ENCODE data around the gene NRSN2.
"Not testable (repeated sequence)": the region's sequence is repeated elsewhere in the genome, so short reads cannot be mapped to it uniquely, and the experiment has no call there.

NRSN2 gene

DNA sequence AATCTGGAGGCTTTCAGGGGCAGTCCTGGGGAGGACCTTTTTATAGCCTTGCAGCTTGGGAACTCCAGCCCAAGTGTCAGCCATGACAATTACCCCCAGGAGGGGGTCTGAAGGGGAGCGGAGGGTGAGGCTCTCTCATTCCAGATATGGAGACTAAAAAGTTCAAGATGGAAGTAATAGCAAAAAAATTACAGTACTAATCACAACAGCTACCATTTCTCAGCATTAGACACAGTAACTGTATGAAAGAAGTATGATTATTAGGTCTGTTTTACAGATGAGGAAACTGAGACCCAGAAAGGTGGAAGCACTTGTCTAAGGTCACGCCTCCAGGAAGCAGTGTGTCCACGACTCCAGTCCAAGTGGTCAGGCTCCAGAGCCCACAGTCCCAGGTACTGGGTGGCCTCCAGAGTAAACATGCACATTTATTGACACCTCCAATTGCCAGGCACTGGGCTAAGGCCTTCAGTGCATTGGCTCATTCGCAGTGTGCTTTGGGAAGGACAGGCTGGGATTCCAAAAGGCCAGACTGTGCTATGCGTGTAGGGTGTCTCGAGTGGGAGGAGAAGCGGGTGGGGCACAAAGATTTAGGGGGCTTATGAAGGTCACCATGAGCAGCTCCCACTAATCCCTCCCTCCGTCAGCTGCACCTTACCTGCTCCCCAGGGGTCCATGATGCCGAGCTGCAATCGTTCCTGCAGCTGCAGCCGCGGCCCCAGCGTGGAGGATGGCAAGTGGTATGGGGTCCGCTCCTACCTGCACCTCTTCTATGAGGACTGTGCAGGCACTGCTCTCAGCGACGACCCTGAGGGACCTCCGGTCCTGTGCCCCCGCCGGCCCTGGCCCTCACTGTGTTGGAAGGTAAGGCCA is 2.3 kb downstream of the NRSN2 start:
- H3K4me3 ChIP-seq (ENCODE audit: insufficient read length, low read depth): peak overlapping the region; percentile 55
- no peaks in the 10 kb centered on the region for H3K9me3 ChIP-seq (ENCODE audit: insufficient read depth, low read length)

DNA sequence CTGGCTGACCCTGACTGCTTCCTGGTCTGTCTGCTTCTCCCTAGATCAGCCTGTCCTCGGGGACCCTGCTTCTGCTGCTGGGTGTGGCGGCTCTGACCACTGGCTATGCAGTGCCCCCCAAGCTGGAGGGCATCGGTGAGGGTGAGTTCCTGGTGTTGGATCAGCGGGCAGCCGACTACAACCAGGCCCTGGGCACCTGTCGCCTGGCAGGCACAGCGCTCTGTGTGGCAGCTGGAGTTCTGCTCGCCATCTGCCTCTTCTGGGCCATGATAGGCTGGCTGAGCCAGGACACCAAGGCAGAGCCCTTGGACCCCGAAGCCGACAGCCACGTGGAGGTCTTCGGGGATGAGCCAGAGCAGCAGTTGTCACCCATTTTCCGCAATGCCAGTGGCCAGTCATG is 6.3 kb downstream of the NRSN2 start:
- peaks cover 44% of the 10 kb centered on the region for H3K36me3 ChIP-seq (ENCODE audit: insufficient read depth, insufficient read length, low read length)
- no peak overlapping the region for H3K4me3 ChIP-seq (ENCODE audit: insufficient read length, low read depth)
- TF ChIP-seq SUZ12 (IDR thresholded peaks at IDR 0.05; ENCODE audit: extremely low read depth, insufficient read depth, insufficient read length): no peak
- TF ChIP-seq ZNF274 (IDR thresholded peaks at IDR 0.05; ENCODE audit: low read depth, low read length): no peak
- TF ChIP-seq YY1 (IDR thresholded peaks at IDR 0.05; ENCODE audit: insufficient read depth, insufficient read length): no peak
- no peaks in the 10 kb centered on the region for H3K27me3 ChIP-seq (ENCODE audit: insufficient read depth, insufficient read length)
- no peaks in the 10 kb centered on the region for H3K9me3 ChIP-seq (ENCODE audit: insufficient read depth, low read length)
- DNase-seq (ENCODE audit: low read depth, low spot score): no peak
- peaks cover 10% of the 10 kb centered on the region for H3K4me1 ChIP-seq (ENCODE audit: insufficient read depth, insufficient read length)
- H3K9ac ChIP-seq (ENCODE audit: insufficient read length, low read depth): no peak overlapping the region

More for the DNA sequence above, 2.3 kb downstream of the NRSN2 start:
- no peak for DNase-seq (ENCODE audit: low read depth, low spot score)
- Histone ChIP-seq H3K36me3 (ENCODE audit: insufficient read depth, insufficient read length, low read length) (peaks cover 52% of the 10 kb centered on the region), H3K27me3 (ENCODE audit: insufficient read depth, insufficient read length) (no peaks in the 10 kb centered on the region), H3K4me1 (ENCODE audit: insufficient read depth, insufficient read length) (peaks cover 7% of the 10 kb centered on the region), H3K9ac (ENCODE audit: insufficient read length, low read depth) (peak overlapping the region; percentile 87)
- TF ChIP-seq SUZ12 (IDR thresholded peaks at IDR 0.05; ENCODE audit: extremely low read depth, insufficient read depth, insufficient read length): no peak
- TF ChIP-seq ZNF274 (IDR thresholded peaks at IDR 0.05; ENCODE audit: low read depth, low read length): no peak
- TF ChIP-seq YY1 (IDR thresholded peaks at IDR 0.05; ENCODE audit: insufficient read depth, insufficient read length): no peak

DNA sequence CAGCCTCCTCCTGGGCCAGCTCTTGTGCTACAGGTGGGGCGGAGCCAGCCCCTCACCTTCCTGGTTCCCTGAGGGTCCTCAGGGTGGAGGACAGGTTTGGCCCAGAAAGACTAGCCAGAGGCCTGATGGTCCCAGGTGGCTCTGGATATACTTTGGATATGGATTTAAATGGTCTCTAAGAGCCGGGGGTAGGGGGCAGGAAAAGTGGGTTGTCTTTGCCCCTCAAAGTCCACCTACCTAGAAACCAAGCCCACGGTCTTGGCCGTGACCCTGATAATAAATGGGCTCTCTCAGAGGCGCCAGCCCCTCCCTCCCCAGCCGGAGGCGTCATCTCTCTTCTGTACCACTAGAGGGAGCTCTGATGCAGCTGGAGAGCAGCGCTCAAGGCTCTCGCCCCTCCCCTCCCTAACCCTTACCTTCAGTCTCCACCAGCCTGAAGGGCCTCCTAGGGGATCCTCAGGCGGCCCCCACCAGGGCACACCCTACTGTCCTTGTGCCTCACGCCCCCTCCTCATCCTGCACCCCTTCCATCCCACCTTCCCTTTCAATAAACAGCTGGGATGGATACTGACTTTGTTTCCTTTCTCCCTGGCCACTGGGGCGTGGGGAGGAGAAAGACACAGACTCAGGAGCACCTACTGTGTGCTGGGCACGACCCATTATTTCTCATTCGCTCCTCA is 7.5 kb downstream of the NRSN2 start:
- H3K4me1 ChIP-seq (ENCODE audit: insufficient read depth, insufficient read length): peaks cover 6% of the 10 kb centered on the region
- DNase-seq (ENCODE audit: low read depth, low spot score): no peak
- peaks cover 40% of the 10 kb centered on the region for H3K36me3 ChIP-seq (ENCODE audit: insufficient read depth, insufficient read length, low read length)
- no peaks in the 10 kb centered on the region for H3K27me3 ChIP-seq (ENCODE audit: insufficient read depth, insufficient read length)
- peak overlapping the region; percentile 50 for H3K9ac ChIP-seq (ENCODE audit: insufficient read length, low read depth)
- H3K4me3 ChIP-seq (ENCODE audit: insufficient read length, low read depth): no peak overlapping the region
- H3K9me3 ChIP-seq (ENCODE audit: insufficient read depth, low read length): no peaks in the 10 kb centered on the region
- TF ChIP-seq YY1 (IDR thresholded peaks at IDR 0.05; ENCODE audit: insufficient read depth, insufficient read length) (no peak), SUZ12 (IDR thresholded peaks at IDR 0.05; ENCODE audit: extremely low read depth, insufficient read depth, insufficient read length) (no peak), ZNF274 (IDR thresholded peaks at IDR 0.05; ENCODE audit: low read depth, low read length) (no peak)

DNA sequence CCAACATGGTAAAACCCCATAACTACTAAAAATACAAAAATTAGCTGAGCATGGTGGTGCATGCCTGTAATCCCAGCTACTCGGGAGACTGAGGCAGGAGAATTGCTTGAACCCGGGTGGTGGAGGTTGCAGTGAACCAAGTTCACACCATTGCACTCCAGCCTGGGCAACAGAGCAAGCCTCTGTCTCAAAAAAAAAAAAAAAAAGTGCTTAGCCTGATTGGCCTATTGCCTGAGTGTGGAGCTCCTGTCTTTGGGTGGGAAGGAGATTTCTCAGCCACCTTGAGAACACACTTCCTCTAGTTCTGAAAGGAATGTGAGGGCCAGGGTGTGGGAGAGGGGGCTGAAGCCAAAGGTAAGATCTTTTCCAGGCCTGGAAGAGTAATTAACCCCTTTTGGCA is 9.2 kb downstream of the NRSN2 start:
- H3K27me3 ChIP-seq (ENCODE audit: insufficient read depth, insufficient read length); DNase-seq (ENCODE audit: low read depth, low spot score); H3K9ac ChIP-seq (ENCODE audit: insufficient read length, low read depth); H3K4me1 ChIP-seq (ENCODE audit: insufficient read depth, insufficient read length); H3K9me3 ChIP-seq (ENCODE audit: insufficient read depth, low read length); H3K4me3 ChIP-seq (ENCODE audit: insufficient read length, low read depth): not testable (repeated sequence)
- peaks cover 29% of the 10 kb centered on the region for H3K36me3 ChIP-seq (ENCODE audit: insufficient read depth, insufficient read length, low read length)

DNA sequence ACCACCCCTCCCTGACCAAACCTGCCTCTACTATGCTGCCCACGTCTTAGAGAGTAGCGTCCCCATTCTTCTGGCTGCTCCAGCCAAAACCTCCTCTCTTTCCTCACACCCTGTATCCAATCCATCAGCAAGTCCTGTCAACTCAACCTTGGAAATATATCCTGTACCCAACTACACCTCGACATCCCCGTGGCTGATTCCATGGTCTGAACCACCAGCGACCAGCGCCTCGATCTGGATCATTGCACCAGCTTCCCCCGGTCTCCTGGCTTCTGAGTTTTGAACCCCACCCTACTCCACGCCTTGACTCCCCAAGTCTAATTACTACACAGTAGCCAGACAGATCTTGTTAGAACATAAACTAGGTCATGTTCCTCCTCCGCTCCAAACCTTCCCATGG is 9.8 kb downstream of the NRSN2 start:
- H3K9me3 ChIP-seq (ENCODE audit: insufficient read depth, low read length): no peaks in the 10 kb centered on the region
- no peak for TF ChIP-seq YY1 (IDR thresholded peaks at IDR 0.05; ENCODE audit: insufficient read depth, insufficient read length)
- no peak for TF ChIP-seq SUZ12 (IDR thresholded peaks at IDR 0.05; ENCODE audit: extremely low read depth, insufficient read depth, insufficient read length)
- no peak for TF ChIP-seq ZNF274 (IDR thresholded peaks at IDR 0.05; ENCODE audit: low read depth, low read length)
- H3K9ac ChIP-seq (ENCODE audit: insufficient read length, low read depth): no peak overlapping the region
- H3K27me3 ChIP-seq (ENCODE audit: insufficient read depth, insufficient read length): no peaks in the 10 kb centered on the region
- no peak overlapping the region for H3K4me3 ChIP-seq (ENCODE audit: insufficient read length, low read depth)
- H3K36me3 ChIP-seq (ENCODE audit: insufficient read depth, insufficient read length, low read length): peaks cover 24% of the 10 kb centered on the region
- H3K4me1 ChIP-seq (ENCODE audit: insufficient read depth, insufficient read length): peaks cover 4% of the 10 kb centered on the region
- DNase-seq (ENCODE audit: low read depth, low spot score): no peak

DNA sequence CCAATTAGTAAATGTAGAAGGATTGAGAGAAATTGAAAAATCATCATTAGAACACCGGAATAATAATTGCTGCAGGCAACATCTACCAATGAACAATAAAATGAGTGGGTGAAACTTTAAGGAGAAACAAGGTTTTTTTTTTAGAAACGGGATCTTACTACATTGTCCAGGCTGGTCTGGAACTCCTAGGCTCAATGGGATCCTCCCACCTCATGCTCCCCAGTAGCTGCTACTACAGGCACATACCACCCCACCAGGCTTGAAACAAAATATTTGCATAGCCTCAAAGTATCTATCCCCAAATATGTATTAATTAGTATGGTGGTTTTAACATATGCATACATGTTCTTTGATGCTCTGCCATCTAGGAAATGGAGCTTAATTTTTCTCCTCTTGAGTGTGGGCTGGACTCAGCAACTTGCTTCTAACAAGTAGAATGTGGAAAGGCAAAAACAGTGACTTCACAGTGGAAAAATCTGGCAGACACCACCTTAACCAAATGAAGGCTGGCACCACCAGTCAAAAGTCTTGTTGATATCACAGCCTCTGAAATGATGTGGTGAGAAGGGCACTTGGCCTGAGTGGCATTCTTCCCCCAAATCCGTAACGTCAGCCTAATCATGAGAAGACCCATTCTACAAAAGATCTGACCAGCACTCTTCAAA is 12.1 kb downstream of the NRSN2 start:
- no peaks in the 10 kb centered on the region for H3K9me3 ChIP-seq (ENCODE audit: insufficient read depth, low read length)
- TF ChIP-seq ZNF274 (IDR thresholded peaks at IDR 0.05; ENCODE audit: low read depth, low read length) (no peak), SUZ12 (IDR thresholded peaks at IDR 0.05; ENCODE audit: extremely low read depth, insufficient read depth, insufficient read length) (no peak), YY1 (IDR thresholded peaks at IDR 0.05; ENCODE audit: insufficient read depth, insufficient read length) (no peak)
- H3K27me3 ChIP-seq (ENCODE audit: insufficient read depth, insufficient read length): no peaks in the 10 kb centered on the region
- DNase-seq (ENCODE audit: low read depth, low spot score): no peak
- peaks cover 4% of the 10 kb centered on the region for H3K4me1 ChIP-seq (ENCODE audit: insufficient read depth, insufficient read length)
- H3K9ac ChIP-seq (ENCODE audit: insufficient read length, low read depth): no peak overlapping the region
- H3K36me3 ChIP-seq (ENCODE audit: insufficient read depth, insufficient read length, low read length): peaks cover 4% of the 10 kb centered on the region
- H3K4me3 ChIP-seq (ENCODE audit: insufficient read length, low read depth): no peak overlapping the region

DNA sequence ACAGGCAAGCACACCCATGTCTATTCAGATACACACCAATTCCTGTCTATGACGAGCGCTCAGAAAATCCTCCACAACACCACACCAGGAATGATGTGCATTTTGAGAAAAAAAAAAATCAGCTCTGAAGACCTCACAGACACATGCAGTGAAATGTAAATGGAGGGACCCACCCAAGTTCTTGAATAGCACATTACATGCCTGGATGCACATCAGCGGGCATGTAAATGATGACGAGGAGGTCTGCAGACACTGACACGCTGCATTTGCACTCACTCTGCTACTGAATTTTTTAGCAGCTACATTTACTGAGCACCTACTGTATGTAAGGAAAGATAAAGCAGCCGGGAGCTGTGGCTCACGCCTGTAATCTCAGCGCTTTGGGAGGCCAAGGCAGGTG is 14.7 kb downstream of the NRSN2 start:
- DNase-seq (ENCODE audit: low read depth, low spot score): no peak
- no peak for TF ChIP-seq SUZ12 (IDR thresholded peaks at IDR 0.05; ENCODE audit: extremely low read depth, insufficient read depth, insufficient read length)
- no peak for TF ChIP-seq ZNF274 (IDR thresholded peaks at IDR 0.05; ENCODE audit: low read depth, low read length)
- no peak for TF ChIP-seq YY1 (IDR thresholded peaks at IDR 0.05; ENCODE audit: insufficient read depth, insufficient read length)
- Histone ChIP-seq H3K4me1 (ENCODE audit: insufficient read depth, insufficient read length) (no peaks in the 10 kb centered on the region), H3K9ac (ENCODE audit: insufficient read length, low read depth) (no peak overlapping the region), H3K36me3 (ENCODE audit: insufficient read depth, insufficient read length, low read length) (peaks cover 2% of the 10 kb centered on the region), H3K27me3 (ENCODE audit: insufficient read depth, insufficient read length) (no peaks in the 10 kb centered on the region), H3K4me3 (ENCODE audit: insufficient read length, low read depth) (no peak overlapping the region), H3K9me3 (ENCODE audit: insufficient read depth, low read length) (no peaks in the 10 kb centered on the region)

Measured in NT2/D1 (cell line).